Adrenal gland (tissue), 5 donors: ENCODE results near the gene FASN.

Experiments
- POLR2A ChIP-seq, 2 donors: fragments of 450-650 bp; IDR thresholded peaks; one replicate each; pipeline ENCODE4 v1.6.1; 2017; ENCODE audit warnings: antibody characterized with exemption in 2 of 2, mild to moderate bottlenecking in 2 of 2, moderate library complexity in 1 of 2
- TF ChIP-seq, protein P1 (sequence below), 6 experiments: fragments of 450-650 bp in 4 of 6; fragments of 200-600 bp in 2 of 6; sonication (generic) in 1 of 6; IDR thresholded peaks; 1 replicate in 5 of 6; 2 replicates in 1 of 6; pipeline versions ENCODE4 v1.5.1 to v1.8.0; 2016 to 2021; ENCODE audit warnings: antibody characterized with exemption in 6 of 6, mild to moderate bottlenecking in 2 of 6, moderate library complexity in 1 of 6
- donor health status: DM: no; HTN: no; CAD: no.

DNA sequence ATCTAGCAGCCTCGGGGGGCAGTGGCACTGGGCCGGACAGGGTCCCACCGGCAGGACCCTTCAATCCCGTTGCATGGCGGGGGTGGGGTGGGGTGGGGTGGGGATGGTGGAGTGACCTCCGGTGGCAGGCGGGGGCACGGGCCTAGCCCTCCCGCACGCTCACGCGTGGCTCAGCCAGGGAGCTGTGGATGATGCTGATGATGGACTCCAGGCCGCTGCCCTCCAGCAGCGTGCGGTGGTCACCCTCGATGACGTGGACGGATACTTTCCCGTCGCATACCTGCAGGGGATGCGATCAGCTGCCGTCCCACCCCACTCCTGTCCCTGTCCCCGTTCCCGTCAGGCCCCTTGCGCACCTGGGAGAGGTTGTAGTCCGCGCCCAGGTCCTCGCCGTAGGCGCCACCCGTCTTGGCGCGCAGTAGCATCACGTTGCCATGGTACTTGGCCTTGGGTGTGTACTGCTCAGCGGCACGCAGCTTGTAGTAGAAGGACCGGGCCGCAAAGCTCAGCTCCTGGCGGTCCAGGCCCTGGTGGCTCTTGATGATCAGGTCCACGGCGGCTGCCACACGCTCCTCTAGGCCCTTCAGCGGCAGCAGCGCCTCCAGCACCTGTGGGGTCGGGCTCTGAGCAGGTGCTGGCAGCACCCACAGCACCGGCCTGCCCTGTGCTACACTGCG is 18.9 kb downstream of the FASN start:
- TF ChIP-seq, protein P1, sequence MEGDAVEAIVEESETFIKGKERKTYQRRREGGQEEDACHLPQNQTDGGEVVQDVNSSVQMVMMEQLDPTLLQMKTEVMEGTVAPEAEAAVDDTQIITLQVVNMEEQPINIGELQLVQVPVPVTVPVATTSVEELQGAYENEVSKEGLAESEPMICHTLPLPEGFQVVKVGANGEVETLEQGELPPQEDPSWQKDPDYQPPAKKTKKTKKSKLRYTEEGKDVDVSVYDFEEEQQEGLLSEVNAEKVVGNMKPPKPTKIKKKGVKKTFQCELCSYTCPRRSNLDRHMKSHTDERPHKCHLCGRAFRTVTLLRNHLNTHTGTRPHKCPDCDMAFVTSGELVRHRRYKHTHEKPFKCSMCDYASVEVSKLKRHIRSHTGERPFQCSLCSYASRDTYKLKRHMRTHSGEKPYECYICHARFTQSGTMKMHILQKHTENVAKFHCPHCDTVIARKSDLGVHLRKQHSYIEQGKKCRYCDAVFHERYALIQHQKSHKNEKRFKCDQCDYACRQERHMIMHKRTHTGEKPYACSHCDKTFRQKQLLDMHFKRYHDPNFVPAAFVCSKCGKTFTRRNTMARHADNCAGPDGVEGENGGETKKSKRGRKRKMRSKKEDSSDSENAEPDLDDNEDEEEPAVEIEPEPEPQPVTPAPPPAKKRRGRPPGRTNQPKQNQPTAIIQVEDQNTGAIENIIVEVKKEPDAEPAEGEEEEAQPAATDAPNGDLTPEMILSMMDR (IDR thresholded peaks at IDR 0.05): no peak
- TF ChIP-seq POLR2A (IDR thresholded peaks at IDR 0.05): no peak
